Esophagus muscularis mucosa (tissue), 4 donors: ENCODE measurements around the gene ASTN2. TPM values are rescaled to one million over a fixed set of nuclear protein-coding genes. Genes with fewer than 3 reads are reported as not detected.

Source experiments
- DNase-seq: peaks from one replicate; pipeline ENCODE4 v3.0.0-alpha.2; 2017; ENCODE audit errors: extremely low spot score
- H3K27ac ChIP-seq, 4 donors: fragments of 200-600 bp; sonication (generic); replicated peaks in 1 of 4; 1 replicate in 3 of 4; 2 replicates in 1 of 4; pipeline ENCODE4 v1.5.1; 2016 to 2019; ENCODE audit warnings: mild to moderate bottlenecking in 1 of 4
- H3K27me3 ChIP-seq, 4 donors: fragments of 200-600 bp; sonication (generic); one replicate each; pipeline versions ENCODE4 v1.5.1 to v1.6.0; 2016 to 2019
- H3K36me3 ChIP-seq, 4 donors: fragments of 200-600 bp; sonication (generic); one replicate each; pipeline ENCODE4 v1.5.1; 2016 to 2019
- H3K4me1 ChIP-seq, 4 donors: fragments of 200-600 bp; sonication (generic); one replicate each; pipeline ENCODE4 v1.5.1; 2016 to 2019
- H3K4me3 ChIP-seq, 4 donors: fragments of 200-600 bp; sonication (generic); 1 replicate in 2 of 4; 2 replicates in 2 of 4; pipeline ENCODE4 v1.5.1; 2016 to 2019; ENCODE audit warnings: mild to moderate bottlenecking in 4 of 4, moderate library complexity in 1 of 4
- H3K9me3 ChIP-seq, 4 donors: fragments of 200-600 bp; sonication (generic); 1 replicate in 3 of 4; 2 replicates in 1 of 4; pipeline ENCODE4 v1.5.1; 2016 to 2019
- EP300 ChIP-seq: sonication (generic); formaldehyde crosslinking; IDR thresholded peaks from one replicate; pipeline ENCODE4 v1.6.1; 2017; ENCODE audit warnings: antibody characterized with exemption
- POLR2A ChIP-seq: fragments of 450-650 bp; IDR thresholded peaks from one replicate; pipeline ENCODE4 v1.6.1; 2017; ENCODE audit warnings: antibody characterized with exemption, moderate library complexity, mild to moderate bottlenecking, low read depth
- POLR2AphosphoS5 ChIP-seq, 2 donors: sonication (generic); formaldehyde crosslinking; IDR thresholded peaks; one replicate each; pipeline ENCODE4 v1.6.1; 2017; ENCODE audit warnings: antibody characterized with exemption in 2 of 2
- WGBS: methylation state at CpG from one replicate; pipeline ENCODE4 v1.1.5; 2018; 5-methylcytosine and 5-hydroxymethylcytosine counted together
- intact Hi-C: fragments of 100-400 bp; cut with DNase I; formaldehyde crosslinking; loops from one replicate; pipeline ENCODE4 v1.15.1; 2023
- total RNA-seq, 4 donors: library from RNA; depleted of rRNA; stranded (reverse); fragments of >200 nt; gene quantifications; one replicate each; pipeline versions ENCODE4 v1.1.0 to v1.2.1, GENCODE V29; 2016
- TF ChIP-seq, protein P1 (sequence below), 3 experiments: fragments of 200-600 bp in 2 of 3; fragments of 450-650 bp in 1 of 3; sonication (generic) in 2 of 3; IDR thresholded peaks; one replicate each; pipeline ENCODE4 v1.5.1; 2017 to 2019; ENCODE audit warnings: antibody characterized with exemption in 3 of 3, mild to moderate bottlenecking in 2 of 3, moderate library complexity in 1 of 3

Gene ASTN2
- total RNA-seq, 4 donors from 2014 or later = 4.2 to 6.9 (median 5.5) TPM

DNA sequence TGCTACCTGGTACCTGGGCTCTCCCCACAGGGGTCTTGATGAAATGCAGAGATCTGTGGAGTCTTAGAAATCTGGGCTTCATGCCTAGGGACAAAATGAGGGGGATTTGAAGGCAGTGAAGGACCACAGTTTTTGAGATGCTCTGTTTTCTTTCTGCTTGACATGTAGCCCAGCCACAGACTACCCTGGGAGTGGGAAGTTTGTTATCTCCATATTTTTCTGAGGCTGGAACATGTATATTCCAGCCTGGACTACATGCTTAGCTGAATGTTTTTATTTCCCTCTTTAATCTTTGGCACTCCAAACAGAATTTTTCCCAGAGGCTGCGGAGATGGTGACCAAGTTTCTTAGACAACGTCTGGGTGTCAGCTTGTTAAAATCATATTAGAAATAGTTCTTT lies 1008.4 kb downstream of the ASTN2 start:
- DNase-seq = no peak
- H3K27ac ChIP-seq = no peak overlapping the region
- no peak overlapping the region for H3K4me3 ChIP-seq
- no peaks in the 10 kb centered on the region for H3K4me1 ChIP-seq
- intact Hi-C loops = no loop called here
- H3K27me3 ChIP-seq = no peaks in the 10 kb centered on the region
- H3K9me3 ChIP-seq = no peaks in the 10 kb centered on the region
- TF ChIP-seq, protein P1, sequence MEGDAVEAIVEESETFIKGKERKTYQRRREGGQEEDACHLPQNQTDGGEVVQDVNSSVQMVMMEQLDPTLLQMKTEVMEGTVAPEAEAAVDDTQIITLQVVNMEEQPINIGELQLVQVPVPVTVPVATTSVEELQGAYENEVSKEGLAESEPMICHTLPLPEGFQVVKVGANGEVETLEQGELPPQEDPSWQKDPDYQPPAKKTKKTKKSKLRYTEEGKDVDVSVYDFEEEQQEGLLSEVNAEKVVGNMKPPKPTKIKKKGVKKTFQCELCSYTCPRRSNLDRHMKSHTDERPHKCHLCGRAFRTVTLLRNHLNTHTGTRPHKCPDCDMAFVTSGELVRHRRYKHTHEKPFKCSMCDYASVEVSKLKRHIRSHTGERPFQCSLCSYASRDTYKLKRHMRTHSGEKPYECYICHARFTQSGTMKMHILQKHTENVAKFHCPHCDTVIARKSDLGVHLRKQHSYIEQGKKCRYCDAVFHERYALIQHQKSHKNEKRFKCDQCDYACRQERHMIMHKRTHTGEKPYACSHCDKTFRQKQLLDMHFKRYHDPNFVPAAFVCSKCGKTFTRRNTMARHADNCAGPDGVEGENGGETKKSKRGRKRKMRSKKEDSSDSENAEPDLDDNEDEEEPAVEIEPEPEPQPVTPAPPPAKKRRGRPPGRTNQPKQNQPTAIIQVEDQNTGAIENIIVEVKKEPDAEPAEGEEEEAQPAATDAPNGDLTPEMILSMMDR (IDR thresholded peaks at IDR 0.05) = no peak
- no peak for TF ChIP-seq EP300
- TF ChIP-seq POLR2AphosphoS5 (IDR thresholded peaks at IDR 0.05) = no peak
- no peak for TF ChIP-seq POLR2A
- WGBS = 71% methylated on average over 2 of the region's 2 CpGs
- no peaks in the 10 kb centered on the region for H3K36me3 ChIP-seq

DNA sequence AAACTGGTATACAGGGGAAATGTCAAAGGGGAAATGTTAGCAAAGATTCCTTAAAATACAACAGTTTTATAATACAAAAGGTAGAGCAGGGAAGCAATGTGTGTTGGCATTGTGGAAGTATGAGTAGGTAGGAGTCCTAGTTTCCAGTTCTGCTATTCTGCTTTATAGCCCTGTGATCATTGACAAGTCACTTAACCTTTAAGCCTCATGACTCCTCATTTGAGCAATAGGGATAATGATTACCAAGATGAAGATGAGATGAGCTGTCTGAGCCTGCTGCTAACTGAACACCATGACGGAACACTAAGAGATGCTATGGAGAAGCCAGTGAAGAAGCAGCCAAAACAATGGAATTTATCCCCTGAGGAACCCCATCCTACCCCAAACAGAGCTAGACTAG lies 1009.5 kb downstream of the ASTN2 start:
- no peaks in the 10 kb centered on the region for H3K4me1 ChIP-seq
- 100% methylated on average over 1 of the region's 1 CpG for WGBS
- intact Hi-C loops = no loop called here

DNA sequence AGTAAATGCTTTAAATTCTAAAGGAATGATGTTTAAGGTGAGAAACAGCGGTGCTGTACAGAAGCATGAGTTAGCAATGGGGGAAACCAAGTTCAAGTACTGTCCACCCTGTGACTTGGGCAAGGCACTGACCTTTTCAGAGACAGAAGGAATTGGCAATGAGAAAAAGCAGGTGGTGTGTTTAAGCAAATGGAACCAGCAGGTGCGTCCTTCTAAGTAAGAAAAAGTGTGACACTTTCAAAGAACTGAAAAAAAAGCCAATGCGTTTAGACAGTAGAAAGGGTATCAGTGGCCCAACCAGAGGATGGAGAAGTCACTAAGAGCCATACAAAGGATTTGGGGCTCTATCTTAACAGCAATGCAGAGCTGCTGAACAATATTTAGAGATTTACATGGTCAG lies 1010.6 kb downstream of the ASTN2 start:
- H3K4me3 ChIP-seq = no peak overlapping the region
- H3K36me3 ChIP-seq = no peaks in the 10 kb centered on the region
- H3K27me3 ChIP-seq = no peaks in the 10 kb centered on the region
- 97% methylated on average over 3 of the region's 3 CpGs for WGBS
- H3K4me1 ChIP-seq = no peaks in the 10 kb centered on the region
- intact Hi-C loops = no loop called here
- H3K9me3 ChIP-seq = no peaks in the 10 kb centered on the region
- no peak overlapping the region for H3K27ac ChIP-seq
- no peak for DNase-seq
- TF ChIP-seq POLR2A = no peak
- TF ChIP-seq, protein P1 (IDR thresholded peaks at IDR 0.05) = no peak
- no peak for TF ChIP-seq EP300
- TF ChIP-seq POLR2AphosphoS5 (IDR thresholded peaks at IDR 0.05) = no peak

More for the DNA sequence above, 1009.5 kb downstream of the ASTN2 start:
- H3K4me3 ChIP-seq = no peak overlapping the region
- H3K36me3 ChIP-seq = no peaks in the 10 kb centered on the region
- no peak overlapping the region for H3K27ac ChIP-seq
- no peaks in the 10 kb centered on the region for H3K27me3 ChIP-seq
- no peaks in the 10 kb centered on the region for H3K9me3 ChIP-seq
- no peak for TF ChIP-seq POLR2A
- TF ChIP-seq, protein P1 (IDR thresholded peaks at IDR 0.05) = no peak
- TF ChIP-seq POLR2AphosphoS5 (IDR thresholded peaks at IDR 0.05) = no peak
- TF ChIP-seq EP300 = no peak
- DNase-seq = no peak

DNA sequence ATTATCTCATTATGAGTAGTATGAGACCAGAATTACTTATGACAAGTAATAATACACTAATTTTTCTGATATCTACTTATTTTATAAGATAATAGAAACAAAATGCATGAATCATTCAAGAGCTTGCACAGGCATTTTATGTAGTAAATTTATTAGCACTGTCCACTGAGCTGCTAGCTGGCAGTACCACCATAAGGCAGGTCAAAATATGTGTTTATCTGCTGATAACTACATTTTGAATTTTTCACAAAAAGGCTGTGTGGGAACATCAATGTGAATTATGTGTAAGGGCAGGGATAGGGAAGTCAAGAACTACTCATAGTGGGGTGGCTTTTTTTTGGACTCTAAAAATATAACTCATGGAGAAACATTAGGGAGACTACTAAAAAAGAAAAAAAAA lies 1011.7 kb downstream of the ASTN2 start:
- Histone ChIP-seq H3K9me3 (no peaks in the 10 kb centered on the region), H3K27ac (no peak overlapping the region), H3K27me3 (no peaks in the 10 kb centered on the region), H3K36me3 (no peaks in the 10 kb centered on the region), H3K4me1 (no peaks in the 10 kb centered on the region), H3K4me3 (no peak overlapping the region)
- intact Hi-C loops = no loop called here
- no peak for TF ChIP-seq POLR2AphosphoS5 (IDR thresholded peaks at IDR 0.05)
- TF ChIP-seq, protein P1 (IDR thresholded peaks at IDR 0.05) = no peak
- no peak for TF ChIP-seq EP300
- TF ChIP-seq POLR2A = no peak
- DNase-seq = no peak

DNA sequence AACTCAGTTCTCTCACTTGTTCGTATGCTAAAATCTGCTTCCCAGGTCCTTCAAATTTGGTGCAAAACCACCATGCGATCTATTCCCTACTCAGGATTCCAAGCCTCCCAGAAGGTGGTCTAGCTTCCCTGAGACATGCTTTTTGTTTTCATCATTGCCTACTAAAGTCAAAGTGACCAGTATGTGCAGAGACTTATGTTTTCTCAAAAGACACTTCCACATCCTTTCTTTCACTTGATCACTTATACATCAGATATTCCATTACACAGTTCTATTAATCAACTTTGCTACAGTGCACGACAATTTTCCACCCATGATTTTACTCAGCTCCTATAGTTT lies 1019.2 kb downstream of the ASTN2 start:
- TF ChIP-seq POLR2AphosphoS5 (IDR thresholded peaks at IDR 0.05) = no peak
- TF ChIP-seq, protein P1 (IDR thresholded peaks at IDR 0.05) = no peak
- no peak for TF ChIP-seq EP300
- TF ChIP-seq POLR2A = no peak
- intact Hi-C loops = no loop called here
- no peak for DNase-seq
- Histone ChIP-seq H3K27me3 (no peaks in the 10 kb centered on the region), H3K36me3 (peaks cover 0 to 11% (median 3%) of the 10 kb centered on the region in 4 donors), H3K27ac (no peak overlapping the region), H3K4me3 (no peak overlapping the region), H3K9me3 (no peaks in the 10 kb centered on the region), H3K4me1 (no peaks in the 10 kb centered on the region)
- 91% methylated on average over 3 of the region's 3 CpGs for WGBS
